Stimulated activated CD4-positive, alpha-beta T cell treated with anti-CD3 and anti-CD28 coated beads, Interleukin-12 subunit alpha, Interleukin-12 subunit beta, amount 100 ng/mL, for 4 hours (primary cell): ENCODE results near the gene TMEM61.
A peak's percentile ranks its signal among the peaks of the same experiment; 100 is the strongest.
"Not testable (repeated sequence)": the region's sequence is repeated elsewhere in the genome, so short reads cannot be mapped to it uniquely, and the experiment has no call there.

Experiments used
- DNase-seq: peaks from one replicate; pipeline ENCODE4 v3.0.0-alpha.2; 2020

Gene TMEM61

GRCh38 chr1:55005351-55006140 is 25.1 kb downstream of the TMEM61 start:
- no peak for DNase-seq

GRCh38 chr1:55006931-55007330 is 26.5 kb downstream of the TMEM61 start:
- no peak for DNase-seq

GRCh38 chr1:55007625-55008024 is 27.2 kb downstream of the TMEM61 start:
- DNase-seq, result no peak

- no peak for DNase-seq
Measured at GRCh38 chr1:55010194-55010886, 29.9 kb downstream of the TMEM61 start.

- DNase-seq, result no peak
Measured at GRCh38 chr1:55010887-55011217, 30.4 kb downstream of the TMEM61 start.

GRCh38 chr1:55012661-55013060 is 32.2 kb downstream of the TMEM61 start:
- no peak for DNase-seq

GRCh38 chr1:55015123-55015522 is 34.7 kb downstream of the TMEM61 start:
- DNase-seq, result no peak

- DNase-seq, result no peak
Measured at GRCh38 chr1:55015731-55016620, 35.5 kb downstream of the TMEM61 start.

- DNase-seq, result no peak
Measured at GRCh38 chr1:55018395-55018794, 38.0 kb downstream of the TMEM61 start.

- DNase-seq, result peak; percentile 61
Measured at GRCh38 chr1:55021942-55022546, 41.6 kb downstream of the TMEM61 start.

GRCh38 chr1:55024163-55024562 is 43.7 kb downstream of the TMEM61 start:
- DNase-seq, result not testable (repeated sequence)

GRCh38 chr1:55026682-55027081 is 46.3 kb downstream of the TMEM61 start:
- not testable (repeated sequence) for DNase-seq

GRCh38 chr1:55031098-55031497 is 50.7 kb downstream of the TMEM61 start:
- DNase-seq, result not testable (repeated sequence)

- DNase-seq, result no peak
Measured at GRCh38 chr1:55033265-55033614, 52.8 kb downstream of the TMEM61 start.

GRCh38 chr1:55034476-55035133 is 54.2 kb downstream of the TMEM61 start:
- DNase-seq, result no peak

GRCh38 chr1:55035904-55036303 is 55.5 kb downstream of the TMEM61 start:
- no peak for DNase-seq

GRCh38 chr1:55037733-55038551 is 57.5 kb downstream of the TMEM61 start:
- DNase-seq, result no peak

GRCh38 chr1:55038552-55038838 is 58.1 kb downstream of the TMEM61 start:
- no peak for DNase-seq

- DNase-seq, result no peak
Measured at GRCh38 chr1:55038974-55039341, 58.5 kb downstream of the TMEM61 start.

- DNase-seq, result no peak
Measured at GRCh38 chr1:55039342-55040082, 59.1 kb downstream of the TMEM61 start, which contains the start of gene PCSK9. PCSK9 (plus strand) TSS chr1:55039548; CDS start chr1:55039838, 290 bp downstream.
